GM19468 (cell line): Measurements from ENCODE around the gene SEMA6B.

ENCODE experiments used
- ATAC-seq: cut with Tn5 transposase; IDR thresholded peaks from one replicate; pipeline ENCODE4 v1.9.1; 2021; ENCODE audit warnings: mild to moderate bottlenecking, moderate library complexity, moderate number of reproducible peaks; ENCODE audit not compliant: unreplicated experiment; ENCODE audit errors: extremely low read depth

SEMA6B gene

DNA sequence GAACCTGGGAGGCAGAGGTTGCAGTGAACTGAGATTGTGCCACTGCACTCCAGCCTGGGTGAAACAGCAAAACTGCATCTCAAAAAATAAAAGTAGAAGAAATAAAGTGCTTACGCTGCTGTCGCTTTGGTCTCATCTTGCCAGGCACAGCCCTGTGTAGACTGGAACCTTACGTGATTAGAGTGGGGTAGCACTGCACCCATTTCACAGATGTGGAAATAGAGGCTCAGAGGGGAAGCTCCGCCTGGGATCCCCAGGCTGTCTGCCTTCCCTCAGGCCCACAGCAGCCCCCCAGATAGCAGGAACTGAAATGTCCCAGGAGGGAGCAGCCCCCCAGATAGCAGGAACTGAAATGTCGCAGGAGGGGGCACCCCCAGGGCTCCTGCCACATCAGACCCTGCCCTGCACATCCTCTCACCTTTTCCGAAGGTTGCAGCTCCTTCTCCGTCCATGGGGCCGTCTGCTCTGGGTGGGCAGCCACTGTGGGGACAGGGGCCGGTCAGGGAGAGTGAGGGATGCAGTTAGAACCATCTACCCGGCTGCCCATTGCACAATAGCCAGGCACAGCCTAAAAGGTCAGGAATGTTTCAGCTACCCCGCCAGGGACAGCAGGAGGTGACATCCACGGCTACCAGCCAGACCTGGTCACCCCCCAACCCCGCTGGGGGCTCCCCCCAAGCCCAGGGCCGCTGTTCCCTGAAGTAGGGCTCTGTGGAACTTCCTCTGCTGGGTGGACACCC is 43.1 kb downstream of the SEMA6B start:
- no peak for ATAC-seq

DNA sequence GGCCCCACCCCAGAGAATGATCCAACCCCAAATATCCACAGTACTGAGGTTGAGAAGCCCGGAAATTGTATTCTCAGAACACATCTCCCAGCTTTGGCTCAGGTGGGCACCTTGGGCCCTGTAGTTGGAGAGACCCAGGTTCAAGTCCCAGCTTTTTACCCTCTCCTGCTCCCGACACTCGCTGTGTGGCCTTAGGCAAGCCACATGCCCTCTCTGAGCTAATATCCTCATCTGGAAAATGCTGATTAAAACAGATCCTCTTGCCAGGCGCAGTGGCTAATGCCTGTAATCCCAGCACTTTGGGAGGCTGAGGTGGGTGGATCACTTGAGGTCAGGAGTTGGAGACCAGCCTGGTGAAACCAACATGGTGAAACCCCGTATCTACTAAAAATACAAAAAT is 43.8 kb downstream of the SEMA6B start:
- ATAC-seq: no peak

DNA sequence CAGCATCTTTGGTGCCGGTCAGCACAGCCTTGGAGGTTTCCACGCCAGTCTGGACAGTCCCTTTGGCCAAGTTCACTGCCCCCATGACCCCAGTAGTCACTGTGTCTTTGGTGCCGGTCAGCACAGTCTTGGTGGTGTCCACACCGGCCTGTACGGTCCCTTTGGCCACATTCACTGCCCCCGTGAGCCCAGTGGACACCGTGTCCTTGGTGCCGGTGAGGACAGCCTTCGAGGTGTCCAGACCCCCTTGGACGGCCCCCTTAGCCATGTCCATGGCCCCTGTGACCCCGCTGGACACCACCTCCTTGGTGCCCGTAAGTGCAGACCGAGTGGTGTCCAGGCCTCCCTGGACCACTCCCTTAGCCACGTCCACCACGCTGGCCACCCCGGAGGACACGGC is 46.2 kb downstream of the SEMA6B start:
- no peak for ATAC-seq

DNA sequence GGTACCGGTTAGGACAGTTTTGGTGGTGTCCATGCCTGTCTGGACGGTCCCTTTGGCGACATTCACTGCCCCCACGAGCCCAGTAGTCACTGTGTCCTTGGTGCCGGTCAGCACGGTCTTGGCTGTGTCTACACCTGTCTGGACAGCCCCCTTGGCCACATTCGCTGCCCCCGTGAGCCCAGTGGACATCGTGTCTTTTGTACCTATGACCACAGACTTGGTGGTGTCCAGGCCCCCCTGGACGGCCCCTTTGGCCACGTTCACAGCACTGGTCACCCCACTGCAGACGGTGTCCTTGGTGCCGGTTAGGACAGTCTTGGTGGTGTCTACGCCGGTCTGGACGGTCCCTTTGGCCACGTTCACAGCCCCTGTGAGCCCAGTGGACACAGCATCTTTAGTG is 47.4 kb downstream of the SEMA6B start:
- no peak for ATAC-seq

DNA sequence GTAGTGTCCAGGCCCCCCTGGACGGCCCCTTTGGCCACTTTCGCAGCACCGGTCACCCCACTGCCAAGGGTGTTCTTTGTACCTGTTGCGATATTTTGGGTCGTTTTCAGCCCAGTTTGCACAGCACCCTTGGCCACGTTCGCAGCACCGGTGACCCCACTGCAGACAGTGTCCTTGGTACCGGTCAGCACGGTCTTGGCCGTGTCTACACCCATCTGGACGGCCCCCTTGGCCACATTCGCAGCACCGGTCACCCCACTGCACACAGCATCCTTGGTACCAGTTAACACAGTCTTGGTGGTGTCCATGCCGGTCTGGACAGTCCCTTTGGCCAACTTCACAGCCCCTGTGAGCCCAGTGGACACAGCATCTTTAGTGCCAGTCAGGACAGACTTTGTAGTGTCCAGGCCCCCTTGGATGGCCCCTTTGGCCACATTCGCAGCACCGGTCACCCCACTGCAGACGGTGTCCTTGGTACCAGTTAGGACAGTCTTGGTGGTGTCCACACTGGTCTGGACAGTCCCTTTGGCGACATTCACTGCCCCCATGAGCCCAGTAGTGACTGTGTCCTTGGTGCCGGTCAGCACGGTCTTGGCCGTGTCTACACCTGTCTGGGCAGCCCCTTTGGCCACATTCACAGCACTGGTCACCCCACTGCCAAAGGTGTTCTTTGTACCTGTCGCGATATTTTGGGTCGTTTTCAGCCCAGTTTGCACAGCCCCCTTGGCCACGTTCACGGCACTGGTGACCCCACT is 48.0 kb downstream of the SEMA6B start:
- no peak for ATAC-seq

DNA sequence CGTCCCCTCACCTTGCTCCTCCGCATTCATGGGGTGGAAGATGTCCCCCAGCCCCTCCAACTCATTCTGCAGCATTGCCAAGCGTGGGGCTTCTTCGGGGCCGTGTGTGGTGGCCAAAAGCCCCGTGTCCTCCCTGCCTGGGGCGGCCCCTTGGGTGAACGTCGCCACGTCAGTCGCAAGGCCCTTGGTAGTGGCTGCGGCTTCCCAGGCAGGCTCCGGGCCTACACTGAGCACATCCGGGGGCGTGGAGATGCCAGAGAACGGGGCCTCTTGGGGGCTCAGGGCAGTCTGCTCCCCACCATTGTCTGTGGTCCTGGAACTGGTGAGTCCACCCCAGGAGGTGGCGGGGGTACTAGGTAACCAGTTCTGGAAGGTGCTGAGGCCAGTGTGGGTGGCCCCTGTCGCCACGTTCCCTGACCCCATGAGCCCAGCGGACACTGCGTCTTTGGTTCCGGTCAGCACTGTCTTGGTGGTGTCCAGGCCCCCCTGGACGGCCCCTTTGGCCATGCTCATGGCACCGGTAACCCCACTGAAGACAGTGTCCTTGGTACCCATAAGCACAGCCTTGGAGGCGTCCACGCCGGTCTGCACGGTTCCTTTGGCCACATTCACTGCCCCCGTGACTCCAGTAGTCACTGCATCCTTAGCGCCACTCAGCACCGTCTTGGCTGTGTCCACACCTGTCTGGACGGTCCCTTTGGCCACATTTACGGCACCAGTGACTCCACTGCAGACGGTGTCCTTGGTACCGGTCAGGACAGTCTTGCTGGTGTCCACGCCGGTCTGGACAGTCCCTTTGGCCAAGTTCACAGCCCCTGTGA is 48.8 kb downstream of the SEMA6B start:
- no peak for ATAC-seq

DNA sequence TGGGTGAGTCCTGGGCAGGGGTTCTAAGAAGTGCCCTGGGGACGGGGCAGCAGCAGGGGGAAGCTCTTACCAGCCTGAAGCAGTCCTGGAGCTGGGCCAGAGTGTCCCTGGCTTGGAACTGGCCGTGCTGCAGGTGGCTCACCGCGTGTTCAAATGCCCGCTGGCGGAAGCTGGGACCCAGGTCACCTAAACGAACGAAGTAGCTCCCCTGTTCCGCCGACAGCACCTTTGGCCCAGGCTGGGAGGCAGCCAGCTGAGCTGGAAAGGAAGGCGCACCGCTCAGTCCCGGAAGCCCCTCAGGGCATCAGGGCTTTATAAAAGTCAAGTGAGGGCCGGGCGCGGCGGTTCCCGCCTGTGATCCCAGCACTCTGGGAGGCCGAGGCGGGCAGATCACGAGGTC is 50.8 kb downstream of the SEMA6B start:
- no peak for ATAC-seq

DNA sequence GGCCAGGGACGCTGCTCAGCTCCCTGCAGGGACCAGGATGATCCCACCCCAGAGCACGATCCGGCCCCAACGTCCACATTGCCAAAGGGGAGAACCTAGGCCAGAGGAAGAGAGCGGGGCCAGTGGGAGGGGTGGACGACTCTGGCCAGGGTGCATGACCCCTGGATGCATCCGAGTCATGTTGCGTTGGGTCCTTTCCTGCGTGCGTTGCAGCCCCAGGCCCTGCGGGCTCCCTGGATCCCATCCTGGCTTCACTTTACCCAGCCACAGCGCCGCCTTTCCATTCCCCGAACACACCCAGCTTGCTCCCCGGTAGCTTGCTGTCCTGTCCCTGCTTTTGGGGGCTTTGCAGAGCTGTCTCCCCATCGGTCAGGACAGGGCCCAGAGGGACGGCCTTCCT is 51.7 kb downstream of the SEMA6B start:
- ATAC-seq: no peak

DNA sequence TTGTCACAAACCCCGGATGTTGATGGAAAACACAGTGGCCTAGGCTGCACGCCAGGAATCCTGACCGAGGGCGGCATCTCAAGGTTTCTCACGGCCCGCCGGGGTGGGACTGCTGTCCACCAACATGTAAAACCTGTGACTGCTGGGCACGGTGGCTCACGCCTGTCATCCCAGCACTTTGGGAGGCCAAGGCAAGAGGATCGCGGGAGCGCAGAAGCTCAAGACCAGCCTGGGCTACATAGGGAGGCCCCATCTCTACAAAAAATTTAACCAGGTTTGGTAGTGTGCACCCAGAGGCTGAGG is 52.4 kb downstream of the SEMA6B start:
- no peak for ATAC-seq

DNA sequence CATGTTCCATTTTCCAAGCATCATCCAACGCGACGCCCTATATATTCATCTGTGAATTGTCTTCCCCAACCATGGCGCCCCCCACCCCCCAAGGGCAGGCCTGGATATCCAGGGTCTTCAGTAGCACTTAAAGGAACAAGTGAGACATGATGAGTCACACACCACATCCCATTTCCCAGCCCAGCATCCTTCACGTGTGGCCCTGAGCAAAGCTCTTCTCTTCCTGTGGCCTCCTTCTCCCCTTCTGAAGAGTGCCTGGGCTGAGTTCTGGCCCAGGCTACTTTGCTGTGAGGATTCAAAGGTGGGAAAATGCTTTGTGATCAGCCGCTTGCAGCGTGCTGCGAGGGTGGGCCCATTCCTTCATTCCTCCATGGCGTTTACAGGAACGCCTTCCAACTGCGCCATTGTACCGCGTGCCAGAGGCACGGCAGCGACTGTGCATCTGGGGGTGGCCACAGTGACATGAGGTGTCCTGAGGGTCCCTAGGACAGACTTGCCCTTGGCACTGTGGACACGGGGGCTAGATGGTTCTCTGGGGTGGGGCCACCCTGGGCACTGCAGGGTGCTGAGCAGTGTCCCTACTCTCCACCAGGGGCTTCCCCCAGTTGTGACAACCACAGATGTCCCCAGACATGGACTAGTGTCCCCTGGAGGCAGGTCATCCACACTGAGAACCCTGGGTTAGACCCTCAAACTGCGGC is 52.9 kb downstream of the SEMA6B start:
- no peak for ATAC-seq

DNA sequence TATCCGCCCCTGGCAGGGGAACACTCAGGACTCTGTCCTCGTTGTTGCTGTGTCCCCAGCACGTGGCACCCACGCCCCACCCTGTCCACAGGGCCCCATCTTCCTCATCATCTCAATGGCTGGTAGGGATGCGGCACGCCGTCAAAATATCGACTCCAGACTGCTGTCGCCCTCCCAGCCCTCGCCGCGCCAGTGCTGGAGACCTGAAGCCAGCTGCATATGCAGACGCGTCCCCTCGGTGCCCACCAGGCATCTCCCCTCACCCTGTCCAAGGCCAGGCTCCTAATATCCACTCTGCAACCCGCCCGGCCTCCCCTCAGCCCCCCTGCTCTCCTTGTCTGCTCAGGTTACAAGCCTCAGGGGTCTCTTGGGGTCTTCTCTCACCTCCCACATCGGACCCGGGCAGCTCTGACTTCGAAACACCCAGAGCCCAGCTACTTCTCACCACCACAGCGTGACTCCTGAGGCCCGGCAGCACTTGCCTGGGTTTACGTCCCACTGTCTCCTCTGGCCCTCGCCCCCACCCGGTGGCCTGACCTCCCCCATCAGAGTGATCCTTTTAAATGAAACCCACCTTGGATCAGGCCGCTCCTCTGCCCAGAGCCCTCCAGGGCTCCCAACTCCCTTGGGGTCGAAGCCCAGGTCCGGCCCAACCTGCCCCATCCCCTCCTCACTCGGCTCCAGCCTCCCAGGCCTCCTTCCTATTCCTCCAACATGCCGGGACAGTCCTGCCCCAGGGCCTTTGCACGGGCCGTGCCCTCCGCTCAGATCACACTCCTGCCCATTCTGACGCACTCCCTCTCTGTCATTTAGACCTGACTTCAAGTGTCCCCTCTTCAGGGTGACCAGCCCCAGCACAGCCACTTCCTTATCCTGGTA is 53.7 kb downstream of the SEMA6B start:
- ATAC-seq: no peak

DNA sequence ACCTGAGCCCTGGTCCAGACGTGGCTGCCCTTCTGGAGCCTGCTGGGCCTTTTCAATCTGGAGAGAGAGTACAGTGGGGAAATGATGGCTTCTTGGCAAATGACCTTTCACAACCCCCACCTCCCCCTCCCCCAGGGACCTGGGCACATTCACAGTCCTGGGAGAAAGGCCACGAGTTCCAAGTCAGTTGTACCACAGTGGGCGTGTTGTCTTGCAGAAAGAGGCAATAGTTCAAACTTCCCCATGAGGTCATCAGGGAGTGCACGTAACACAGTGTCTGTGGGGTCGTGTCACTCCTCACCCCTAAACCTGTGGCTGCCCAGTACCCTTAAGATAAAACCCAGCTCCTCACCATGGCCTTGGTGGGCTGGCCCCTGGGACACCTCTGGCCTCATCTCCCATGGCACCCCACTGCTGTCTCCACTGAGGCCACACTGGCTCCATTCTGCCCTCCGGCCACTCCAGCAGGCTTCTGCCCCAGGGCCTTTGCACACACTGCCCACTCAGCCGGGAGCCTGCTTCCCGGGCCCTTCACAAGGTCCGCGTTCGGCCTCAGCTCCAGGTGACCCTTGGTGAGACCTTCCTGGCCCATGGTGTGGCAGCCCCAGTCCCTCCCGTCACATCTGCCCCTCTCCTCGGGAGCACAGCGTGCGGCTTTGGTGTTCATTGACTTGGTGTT is 54.5 kb downstream of the SEMA6B start:
- no peak for ATAC-seq

DNA sequence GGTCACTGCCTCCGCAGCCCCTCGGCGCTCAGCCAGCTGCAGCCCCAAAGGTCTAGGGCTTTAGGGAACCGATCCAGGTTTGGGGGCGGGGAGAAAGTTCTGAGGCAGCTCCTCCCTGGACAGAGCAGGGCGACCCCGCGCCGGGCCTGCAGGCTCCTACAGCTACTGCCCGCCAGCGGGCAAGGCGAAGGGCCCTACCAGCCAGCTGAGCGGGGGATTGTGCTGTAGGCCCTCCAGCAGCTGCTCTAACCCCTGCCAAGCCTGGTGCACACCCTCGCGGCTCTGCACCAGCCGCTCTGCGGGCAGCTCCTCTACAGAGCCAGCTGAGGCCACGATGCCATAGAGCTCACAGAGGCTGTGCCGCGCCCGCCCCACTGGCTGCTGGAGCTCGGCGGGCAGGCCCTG is 55.2 kb downstream of the SEMA6B start:
- no peak for ATAC-seq

DNA sequence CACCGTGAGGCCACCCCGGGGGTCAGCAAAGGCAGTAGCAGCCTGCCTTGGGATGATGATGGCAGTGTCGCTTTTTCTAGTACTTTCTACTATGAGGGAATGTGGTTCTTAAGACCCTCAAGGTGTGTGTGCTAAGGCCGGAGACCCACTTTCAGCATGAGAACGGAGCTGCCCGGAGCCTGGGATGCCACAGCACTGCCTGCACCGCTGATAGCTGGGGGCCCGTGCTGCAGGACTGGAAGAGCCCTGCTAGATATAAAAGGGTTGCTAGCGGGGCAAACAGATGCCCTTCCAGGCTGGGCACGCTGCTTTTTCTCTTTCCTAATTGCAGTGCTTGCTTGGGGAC is 55.7 kb downstream of the SEMA6B start:
- ATAC-seq: no peak

DNA sequence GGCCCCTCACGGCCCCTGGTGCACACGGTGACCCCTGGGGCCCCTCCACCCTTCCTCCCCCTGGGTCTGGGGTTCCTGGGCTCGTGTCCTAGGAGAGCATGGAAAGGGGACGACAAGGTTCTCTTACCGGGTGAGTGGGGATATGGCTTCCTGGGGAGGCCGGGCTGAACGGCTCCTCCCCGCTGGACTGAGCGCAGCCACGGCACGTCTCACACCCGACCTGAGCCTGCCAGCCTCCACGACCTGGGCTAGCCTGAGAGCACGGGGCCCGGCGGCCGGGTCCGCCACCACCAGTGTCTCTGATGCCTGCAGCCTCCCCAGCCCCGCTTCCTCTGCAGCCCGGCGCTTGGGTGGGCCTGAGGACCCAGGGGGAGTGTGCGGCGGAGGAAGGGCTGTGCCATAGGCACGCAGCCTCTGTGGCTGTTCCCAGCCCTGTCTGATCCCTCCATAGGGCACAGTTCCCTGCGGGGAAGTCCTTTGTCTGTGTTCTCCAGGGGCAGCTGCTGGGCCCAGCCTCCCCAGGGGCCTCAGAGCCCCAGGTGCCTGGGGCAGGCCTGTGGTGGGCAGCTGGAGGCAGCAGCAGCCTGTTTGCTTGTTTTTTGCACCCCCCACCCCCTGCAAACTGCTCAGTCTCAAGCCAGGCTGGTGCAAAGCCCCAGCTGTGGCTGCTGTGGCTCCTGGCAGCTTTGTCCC is 56.2 kb downstream of the SEMA6B start:
- ATAC-seq: no peak

DNA sequence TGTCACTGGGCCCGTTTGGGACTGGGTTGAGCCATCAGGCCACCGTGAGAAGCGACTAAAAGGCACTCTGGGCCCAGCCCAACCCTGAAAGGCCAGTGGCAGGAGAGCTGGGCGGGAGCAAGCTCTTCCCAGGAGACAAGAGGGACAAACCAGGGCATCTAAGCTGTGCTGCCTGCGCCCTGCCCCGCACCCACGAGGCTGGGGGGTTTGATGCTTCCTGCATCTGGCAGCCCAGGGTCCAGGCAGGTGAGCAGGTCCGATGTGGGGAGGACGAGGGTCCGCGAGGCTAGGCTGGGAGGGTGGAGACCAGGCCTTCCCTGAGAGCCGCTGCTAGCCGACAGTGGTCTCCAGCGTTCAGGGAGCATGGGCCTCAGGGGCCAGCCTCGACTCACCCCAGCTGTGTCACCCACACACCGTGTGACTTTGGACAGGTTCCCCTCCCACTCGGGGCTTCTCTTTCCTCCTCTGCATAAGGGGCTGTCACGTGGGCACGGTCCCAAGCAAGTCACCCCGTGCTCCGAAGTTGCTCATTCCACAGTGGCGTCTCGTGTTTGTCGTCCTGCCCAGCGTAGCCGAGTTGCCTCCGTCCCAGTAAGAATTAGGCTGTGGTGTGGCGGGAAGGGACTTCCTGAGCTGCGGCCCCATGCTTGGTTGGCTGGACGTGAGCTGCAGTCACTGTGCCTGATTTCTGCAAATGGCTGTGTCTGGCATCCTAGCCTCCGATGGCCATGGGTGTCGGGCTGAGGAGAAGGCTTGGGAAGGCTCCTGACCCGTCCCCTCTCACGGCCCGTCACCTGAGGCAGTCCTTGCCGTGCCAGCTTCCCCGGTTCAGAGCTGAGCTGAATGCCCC is 57.0 kb downstream of the SEMA6B start:
- ATAC-seq: no peak

DNA sequence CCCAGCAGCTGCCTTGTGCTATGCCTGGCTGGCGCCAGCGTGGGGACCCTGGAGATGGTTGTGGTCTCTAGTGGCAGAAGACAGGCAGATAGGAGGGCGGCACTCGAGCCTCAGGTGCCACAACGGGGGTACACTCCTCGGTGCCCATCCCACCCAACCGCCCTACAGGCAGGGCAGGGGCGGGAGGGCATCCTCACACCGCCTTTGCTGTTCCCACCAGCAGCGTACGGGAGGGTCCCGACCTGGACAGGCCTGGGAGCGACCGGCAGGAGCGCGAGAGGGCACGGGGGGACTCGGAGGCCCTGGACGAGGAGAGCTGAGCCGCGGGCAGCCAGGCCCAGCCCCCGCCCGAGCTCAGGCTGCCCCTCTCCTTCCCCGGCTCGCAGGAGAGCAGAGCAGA is 57.8 kb downstream of the SEMA6B start:
- ATAC-seq: no peak
